ENCODE measurements around the gene MAPRE3. TPM values are rescaled to one million over a fixed set of nuclear protein-coding genes. Genes with fewer than 3 reads are reported as not detected.

MAPRE3 gene
- total RNA-seq, 4 donors from 2014 or later: 23.8 to 63.6 (median 35.7) TPM

- DNase-seq (ENCODE audit: low spot score in 2 of 2): peak in 1 of 2 donors; percentile 92
- WGBS, 2 donors: 15 to 27% methylated on average over 16 to 31 of the region's 52 CpGs
- TF ChIP-seq POLR2A (IDR thresholded peaks at IDR 0.05): no peak
- TF ChIP-seq CTCF (IDR thresholded peaks at IDR 0.05): no peak
- intact Hi-C loops (cut with DNase I; ENCODE audit: low total_unique reads): no loop called here
- H3K4me3 ChIP-seq (ENCODE audit: low read depth, poor library complexity, severe bottlenecking): peak overlapping the region; percentile 75
These were observed 79.2 kb downstream of the MAPRE3 start for GRCh38 chr2:27049422-27050280.

GRCh38 chr2:27050281-27050995 is 80.0 kb downstream of the MAPRE3 start:
- 0 to 1% methylated on average over 17 to 46 of the region's 48 CpGs for WGBS, 2 donors
- TF ChIP-seq POLR2A (IDR thresholded peaks at IDR 0.05) (no peak), CTCF (IDR thresholded peaks at IDR 0.05) (no peak)
- peak overlapping the region; percentile 75 for H3K4me3 ChIP-seq (ENCODE audit: low read depth, poor library complexity, severe bottlenecking)
- intact Hi-C loops (cut with DNase I; ENCODE audit: low total_unique reads): no loop called here
- peak; percentile 95 to 99 for DNase-seq (ENCODE audit: low spot score in 2 of 2)

- peak; percentile 96 to 99 for DNase-seq (ENCODE audit: low spot score in 2 of 2)
- peak within 1 kb of the TSS; percentile 75 for H3K4me3 ChIP-seq (ENCODE audit: low read depth, poor library complexity, severe bottlenecking)
- 0% methylated on average over 61 to 65 of the region's 67 CpGs for WGBS, 2 donors
- TF ChIP-seq CTCF (IDR thresholded peaks at IDR 0.05) (no peak), POLR2A (IDR thresholded peaks at IDR 0.05) (no peak)
- intact Hi-C loops (cut with DNase I; ENCODE audit: low total_unique reads): no loop called here
These were observed 80.8 kb downstream of the MAPRE3 start, which contains the start of gene AGBL5 for GRCh38 chr2:27050996-27051901. Gene AGBL5 (plus strand): TSS chr2:27051668. CDS start chr2:27052959, 1,291 bp downstream.

GRCh38 chr2:27051902-27052645 is 81.6 kb downstream of the MAPRE3 start:
- 5% methylated on average over 17 to 22 of the region's 24 CpGs for WGBS, 2 donors
- peak; percentile 40 to 90 for DNase-seq (ENCODE audit: low spot score in 2 of 2)
- intact Hi-C loops (cut with DNase I; ENCODE audit: low total_unique reads): no loop called here

More at GRCh38 chr2:27051902-27052645, 81.6 kb downstream of the MAPRE3 start:
- TF ChIP-seq CTCF (IDR thresholded peaks at IDR 0.05) (no peak), POLR2A (IDR thresholded peaks at IDR 0.05) (no peak)
- peak overlapping the region; percentile 75 for H3K4me3 ChIP-seq (ENCODE audit: low read depth, poor library complexity, severe bottlenecking)
